GM12872 (cell line): Measurements from ENCODE around the gene OR1E2.

Experiments used
- TF ChIP-seq, protein P1 (sequence below): IDR thresholded peaks from 3 replicates; pipeline ENCODE4 v1.5.1; 2011; ENCODE audit warnings: low read depth, mild to moderate bottlenecking, low read length, moderate library complexity; ENCODE audit not compliant: insufficient read depth

The OR1E2 gene

GRCh38 chr17:3471599-3471998, 38.0 kb upstream of the OR1E2 start, which contains the start of gene SPATA22:
Gene SPATA22 (minus strand): TSS chr17:3471819. CDS start chr17:3469325, 2,494 bp downstream.
- TF ChIP-seq, protein P1, sequence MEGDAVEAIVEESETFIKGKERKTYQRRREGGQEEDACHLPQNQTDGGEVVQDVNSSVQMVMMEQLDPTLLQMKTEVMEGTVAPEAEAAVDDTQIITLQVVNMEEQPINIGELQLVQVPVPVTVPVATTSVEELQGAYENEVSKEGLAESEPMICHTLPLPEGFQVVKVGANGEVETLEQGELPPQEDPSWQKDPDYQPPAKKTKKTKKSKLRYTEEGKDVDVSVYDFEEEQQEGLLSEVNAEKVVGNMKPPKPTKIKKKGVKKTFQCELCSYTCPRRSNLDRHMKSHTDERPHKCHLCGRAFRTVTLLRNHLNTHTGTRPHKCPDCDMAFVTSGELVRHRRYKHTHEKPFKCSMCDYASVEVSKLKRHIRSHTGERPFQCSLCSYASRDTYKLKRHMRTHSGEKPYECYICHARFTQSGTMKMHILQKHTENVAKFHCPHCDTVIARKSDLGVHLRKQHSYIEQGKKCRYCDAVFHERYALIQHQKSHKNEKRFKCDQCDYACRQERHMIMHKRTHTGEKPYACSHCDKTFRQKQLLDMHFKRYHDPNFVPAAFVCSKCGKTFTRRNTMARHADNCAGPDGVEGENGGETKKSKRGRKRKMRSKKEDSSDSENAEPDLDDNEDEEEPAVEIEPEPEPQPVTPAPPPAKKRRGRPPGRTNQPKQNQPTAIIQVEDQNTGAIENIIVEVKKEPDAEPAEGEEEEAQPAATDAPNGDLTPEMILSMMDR, result no peak

- TF ChIP-seq, protein P1, result no peak
These were observed 35.9 kb upstream of the OR1E2 start for GRCh38 chr17:3469529-3469928.

DNA sequence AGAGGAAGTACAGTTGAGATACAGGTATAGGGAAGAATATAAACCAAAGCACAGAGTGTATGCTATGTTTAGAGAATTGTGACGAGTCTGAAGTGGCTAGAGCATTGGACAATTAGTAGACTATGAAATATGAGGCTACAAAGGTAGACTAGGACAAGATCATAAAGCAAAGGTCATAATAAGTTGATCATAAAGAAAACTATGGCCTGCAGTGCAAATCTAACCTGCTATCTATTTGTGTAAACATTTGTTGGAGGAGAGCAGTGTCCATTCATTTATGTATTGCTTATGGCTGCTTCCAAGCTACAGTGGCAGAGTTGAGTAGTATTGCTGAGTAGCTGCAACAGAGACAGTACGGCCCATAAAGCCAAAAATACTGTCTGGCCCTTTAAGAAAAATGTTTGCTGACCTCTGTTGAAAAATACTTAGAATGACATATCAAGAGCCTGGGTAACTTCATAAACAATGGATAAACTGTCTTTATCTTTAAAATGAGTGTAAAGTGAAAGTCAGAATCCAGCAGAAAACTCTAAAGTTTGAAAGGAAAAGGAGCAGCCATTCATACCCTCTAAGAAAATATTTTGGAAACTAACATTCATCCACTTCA, 14.5 kb upstream of the OR1E2 start:
- TF ChIP-seq, protein P1, result no peak

DNA sequence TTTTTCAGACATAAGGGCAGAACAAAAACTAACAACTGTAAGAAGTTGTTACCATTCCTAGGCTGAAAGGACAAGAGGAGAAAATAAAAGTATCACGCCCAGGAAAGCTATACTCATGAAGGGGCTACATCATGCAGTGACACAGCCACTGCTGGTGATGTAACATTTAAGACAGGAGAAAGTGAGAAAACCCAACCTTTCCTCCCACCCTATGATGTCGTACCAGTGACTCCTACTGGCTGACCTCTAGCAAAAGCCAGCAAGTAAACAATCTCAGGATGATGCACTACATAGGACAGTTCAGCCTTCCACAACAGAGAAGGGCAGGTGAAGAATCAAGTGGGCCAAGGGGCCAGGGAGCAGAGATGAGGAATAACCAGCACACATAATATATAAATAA, 14.0 kb upstream of the OR1E2 start:
- TF ChIP-seq, protein P1, result peak; percentile 29; the same call in 1 of the 3 replicates

DNA sequence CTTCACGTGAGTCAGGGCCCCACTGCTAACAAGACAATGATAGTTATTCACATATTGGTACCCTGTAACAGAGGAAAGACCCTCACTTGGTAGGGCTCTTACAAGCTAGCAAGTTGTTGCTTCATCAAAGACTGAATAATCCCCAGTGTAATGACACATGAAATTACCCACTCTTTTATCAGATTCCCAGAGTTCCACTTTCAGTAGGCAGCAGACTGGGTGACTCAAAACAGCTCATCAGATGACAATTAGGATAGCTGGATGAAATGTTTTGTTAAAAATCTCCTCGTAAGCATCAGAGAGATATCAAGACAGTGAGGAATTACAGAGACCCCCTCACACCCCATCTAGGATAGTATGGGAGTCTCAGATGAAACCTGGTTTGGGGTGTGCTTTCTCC, 6.8 kb upstream of the OR1E2 start:
- TF ChIP-seq, protein P1, result no peak

DNA sequence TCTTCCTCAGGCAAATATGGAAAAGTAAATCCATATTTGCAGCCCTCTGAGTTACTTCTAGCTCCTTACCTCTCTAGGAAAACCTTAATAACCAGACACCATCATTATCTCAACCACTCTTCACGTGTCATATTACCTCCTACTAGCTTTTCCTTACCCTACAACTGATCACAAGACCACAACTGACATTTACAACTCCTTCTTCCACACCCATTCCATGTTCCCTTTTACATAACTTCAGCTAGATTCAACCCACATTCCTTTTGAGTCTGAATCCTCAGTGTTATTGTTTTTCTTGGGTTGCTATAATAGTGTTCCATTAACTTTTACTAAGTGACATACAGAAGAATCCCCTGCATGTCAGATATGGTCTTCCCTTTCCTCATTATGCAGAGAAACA, 4.7 kb upstream of the OR1E2 start:
- TF ChIP-seq, protein P1, result no peak

GRCh38 chr17:3418222-3418621, 15.4 kb downstream of the OR1E2 start:
- TF ChIP-seq, protein P1, result no peak
